Femur (tissue), 1 donor: ENCODE results near the gene TTC27.

Experiments
- DNase-seq: peaks from one replicate; pipeline ENCODE4 v3.0.0-alpha.2; 2017

The TTC27 gene

GRCh38 chr2:32671885-32672533, 44.2 kb downstream of the TTC27 start:
- no peak for DNase-seq

GRCh38 chr2:32678825-32679224, 51.0 kb downstream of the TTC27 start:
- no peak for DNase-seq

GRCh38 chr2:32680942-32681341, 53.1 kb downstream of the TTC27 start:
- no peak for DNase-seq

- DNase-seq: no peak
Observed at GRCh38 chr2:32683520-32684086, 55.8 kb downstream of the TTC27 start.

- no peak for DNase-seq
Observed at GRCh38 chr2:32688541-32688940, 60.7 kb downstream of the TTC27 start.

GRCh38 chr2:32691678-32692077, 63.8 kb downstream of the TTC27 start:
- DNase-seq: no peak

GRCh38 chr2:32696439-32696838, 68.6 kb downstream of the TTC27 start:
- no peak for DNase-seq

- DNase-seq: no peak
Observed at GRCh38 chr2:32697156-32697555, 69.3 kb downstream of the TTC27 start.

- DNase-seq: no peak
Observed at GRCh38 chr2:32699151-32699550, 71.3 kb downstream of the TTC27 start.

- DNase-seq: no peak
Observed at GRCh38 chr2:32701806-32702205, 74.0 kb downstream of the TTC27 start.

- no peak for DNase-seq
Observed at GRCh38 chr2:32702303-32703064, 74.6 kb downstream of the TTC27 start.

GRCh38 chr2:32706815-32707579, 79.1 kb downstream of the TTC27 start:
- DNase-seq: no peak

- no peak for DNase-seq
Observed at GRCh38 chr2:32711219-32711618, 83.4 kb downstream of the TTC27 start.

- no peak for DNase-seq
Observed at GRCh38 chr2:32711908-32712501, 84.2 kb downstream of the TTC27 start.

- no peak for DNase-seq
Observed at GRCh38 chr2:32712870-32713269, 85.0 kb downstream of the TTC27 start.

GRCh38 chr2:32714521-32714920, 86.7 kb downstream of the TTC27 start:
- DNase-seq: no peak

- no peak for DNase-seq
Observed at GRCh38 chr2:32715391-32715841, 87.6 kb downstream of the TTC27 start.

- no peak for DNase-seq
Observed at GRCh38 chr2:32715981-32716380, 88.1 kb downstream of the TTC27 start.

GRCh38 chr2:32716598-32716997, 88.7 kb downstream of the TTC27 start:
- no peak for DNase-seq

GRCh38 chr2:32718752-32719151, 90.9 kb downstream of the TTC27 start:
- no peak for DNase-seq

GRCh38 chr2:32719430-32719829, 91.6 kb downstream of the TTC27 start:
- no peak for DNase-seq

- no peak for DNase-seq
Observed at GRCh38 chr2:32719933-32720716, 92.3 kb downstream of the TTC27 start.
